GM11168 (cell line): Measurements from ENCODE around the gene NDEL1.

ENCODE experiments used
- in situ Hi-C: fragments of 300-500 bp; cut with MboI; formaldehyde crosslinking; loops from one replicate; pipeline ENCODE4 v1.12.0; 2022; ENCODE audit warnings: low sequenced_read_pairs; ENCODE audit not compliant: unreplicated experiment

NDEL1 gene

GRCh38 chr17:8494021-8494420 lies 58.3 kb downstream of the NDEL1 start:
- in situ Hi-C loops: no loop called here

GRCh38 chr17:8494506-8495111 lies 58.9 kb downstream of the NDEL1 start:
- in situ Hi-C loops: no loop called here

GRCh38 chr17:8496081-8496480 lies 60.4 kb downstream of the NDEL1 start:
- in situ Hi-C loops: no loop called here

- in situ Hi-C loops: no loop called here
Observed at GRCh38 chr17:8499171-8499570, 63.5 kb downstream of the NDEL1 start.

GRCh38 chr17:8499614-8500013 lies 63.9 kb downstream of the NDEL1 start:
- in situ Hi-C loops: no loop called here

GRCh38 chr17:8500609-8501008 lies 64.9 kb downstream of the NDEL1 start:
- in situ Hi-C loops: no loop called here

- in situ Hi-C loops: no loop called here
Observed at GRCh38 chr17:8502126-8502525, 66.4 kb downstream of the NDEL1 start.

- in situ Hi-C loops: no loop called here
Observed at GRCh38 chr17:8503368-8503767, 67.7 kb downstream of the NDEL1 start.

GRCh38 chr17:8503807-8504206 lies 68.1 kb downstream of the NDEL1 start:
- in situ Hi-C loops: no loop called here

GRCh38 chr17:8504460-8505207 lies 69.0 kb downstream of the NDEL1 start:
- in situ Hi-C loops: no loop called here

GRCh38 chr17:8506145-8506544 lies 70.5 kb downstream of the NDEL1 start:
- in situ Hi-C loops: no loop called here

GRCh38 chr17:8514801-8515200 lies 79.1 kb downstream of the NDEL1 start:
- in situ Hi-C loops: no loop called here
